ENCODE measurements around the gene ZP3. TPM values are rescaled to one million over a fixed set of nuclear protein-coding genes. Genes with fewer than 3 reads are reported as not detected.

The ZP3 gene
- polyA plus RNA-seq, 1 donor (not counting 4 experiments of a cell fraction or from before 2014, with no cell fraction given), result 6.9 TPM

GRCh38 chr7:76377186-76377918 lies 47.4 kb upstream of the ZP3 start:
- no peak for TF ChIP-seq CTCF (optimal IDR thresholded peaks at IDR 0.05 in 1 of 3, IDR thresholded peaks at IDR 0.05 in 1 of 3, conservative IDR thresholded peaks at IDR 0.05 in 1 of 3; ENCODE audit: extremely low read depth in 1 of 3, insufficient read depth in 2 of 3, low read length in 3 of 3)
- TF ChIP-seq EZH2 (IDR thresholded peaks at IDR 0.05; ENCODE audit: low read length), result no peak
- no peak overlapping the region for H2AFZ ChIP-seq (ENCODE audit: control insufficient read depth, low read length)

GRCh38 chr7:76380623-76380966 lies 44.2 kb upstream of the ZP3 start:
- Histone ChIP-seq H3K27ac (ENCODE audit: control insufficient read depth, insufficient read depth, low read length) (peak overlapping the region; percentile 72), H3K4me3 (ENCODE audit: control insufficient read depth in 2 of 3, extremely low read depth in 1 of 3, insufficient read depth in 2 of 3, low read depth in 1 of 3, low read length in 3 of 3) (no peak overlapping the region), H3K4me1 (ENCODE audit: control insufficient read depth, extremely low read depth, insufficient read depth, low read length) (peaks cover 9% of the 10 kb centered on the region), H3K9ac (ENCODE audit: control insufficient read depth, extremely low read depth, insufficient read depth, low read length) (peak overlapping the region; percentile 65), H2AFZ (ENCODE audit: control insufficient read depth, low read length) (peak overlapping the region; percentile 37), H3K36me3 (ENCODE audit: control insufficient read depth in 2 of 2, extremely low read depth in 1 of 2, insufficient read depth in 2 of 2, low read length in 2 of 2) (no peaks in the 10 kb centered on the region), H4K20me1 (ENCODE audit: control insufficient read depth, extremely low read depth, insufficient read depth, low read length) (no peaks in the 10 kb centered on the region), H3K4me2 (ENCODE audit: control insufficient read depth, extremely low read depth, insufficient read depth, low read depth, low read length) (peak overlapping the region; percentile 54), H3K9me3 (ENCODE audit: control insufficient read depth, low read depth, low read length) (no peaks in the 10 kb centered on the region), H3K79me2 (ENCODE audit: control insufficient read depth, insufficient read depth, low read length) (no peaks in the 10 kb centered on the region), H3K9me1 (ENCODE audit: control insufficient read depth, extremely low read depth, insufficient read depth, low read length) (no peaks in the 10 kb centered on the region), H3K27me3 (ENCODE audit: control insufficient read depth, extremely low read depth, insufficient read depth, low read length) (no peaks in the 10 kb centered on the region)
- DNase-seq (ENCODE audit: low read depth, low spot score) (no peak), FAIRE-seq (no peak)
- TF ChIP-seq CTCF (optimal IDR thresholded peaks at IDR 0.05 in 1 of 3, IDR thresholded peaks at IDR 0.05 in 1 of 3, conservative IDR thresholded peaks at IDR 0.05 in 1 of 3; ENCODE audit: extremely low read depth in 1 of 3, insufficient read depth in 2 of 3, low read length in 3 of 3), result no peak
- TF ChIP-seq EZH2 (IDR thresholded peaks at IDR 0.05; ENCODE audit: low read length), result no peak
- dilution Hi-C loops (cut with MboI; ENCODE audit: extremely low pct_ligation_motif_present, low sequenced_read_pairs), result no loop called here

More at GRCh38 chr7:76377186-76377918, 47.4 kb upstream of the ZP3 start:
- dilution Hi-C loops (cut with MboI; ENCODE audit: extremely low pct_ligation_motif_present, low sequenced_read_pairs), result no loop called here
- no peaks in the 10 kb centered on the region for H3K27me3 ChIP-seq (ENCODE audit: control insufficient read depth, extremely low read depth, insufficient read depth, low read length)
- H3K27ac ChIP-seq (ENCODE audit: control insufficient read depth, insufficient read depth, low read length), result no peak overlapping the region
- peaks cover 18% of the 10 kb centered on the region for H3K4me1 ChIP-seq (ENCODE audit: control insufficient read depth, extremely low read depth, insufficient read depth, low read length)
- H4K20me1 ChIP-seq (ENCODE audit: control insufficient read depth, extremely low read depth, insufficient read depth, low read length), result no peaks in the 10 kb centered on the region
- H3K4me3 ChIP-seq (ENCODE audit: control insufficient read depth in 2 of 3, extremely low read depth in 1 of 3, insufficient read depth in 2 of 3, low read depth in 1 of 3, low read length in 3 of 3), result no peak overlapping the region
- H3K79me2 ChIP-seq (ENCODE audit: control insufficient read depth, insufficient read depth, low read length), result no peaks in the 10 kb centered on the region
- H3K9me3 ChIP-seq (ENCODE audit: control insufficient read depth, low read depth, low read length), result no peaks in the 10 kb centered on the region
- H3K9ac ChIP-seq (ENCODE audit: control insufficient read depth, extremely low read depth, insufficient read depth, low read length), result no peak overlapping the region
- no peak overlapping the region for H3K4me2 ChIP-seq (ENCODE audit: control insufficient read depth, extremely low read depth, insufficient read depth, low read depth, low read length)
- no peak for DNase-seq (ENCODE audit: low read depth, low spot score)
- no peaks in the 10 kb centered on the region for H3K9me1 ChIP-seq (ENCODE audit: control insufficient read depth, extremely low read depth, insufficient read depth, low read length)
- H3K36me3 ChIP-seq (ENCODE audit: control insufficient read depth in 2 of 2, extremely low read depth in 1 of 2, insufficient read depth in 2 of 2, low read length in 2 of 2), result no peaks in the 10 kb centered on the region
- FAIRE-seq, result no peak
